KMS-11 (cell line): Measurements from ENCODE around the gene ACOXL.

Experiments
- H2AFZ ChIP-seq: fragments of 200-600 bp; sonication (generic); 2 replicates; pipeline ENCODE4 v1.6.1; 2016; ENCODE audit warnings: antibody characterized with exemption, mixed run types, low read depth
- H3K27ac ChIP-seq: fragments of 200-600 bp; sonication (generic); 2 replicates; pipeline ENCODE4 v1.6.1; 2016; ENCODE audit warnings: mild to moderate bottlenecking, mixed run types
- H3K27me3 ChIP-seq: fragments of 200-600 bp; sonication (generic); 2 replicates; pipeline ENCODE4 v1.6.1; 2017; ENCODE audit warnings: mild to moderate bottlenecking, low read depth, mixed run types, moderate library complexity; ENCODE audit not compliant: insufficient read depth
- H3K36me3 ChIP-seq: fragments of 200-600 bp; sonication (generic); 2 replicates; pipeline ENCODE4 v1.6.1; 2017; ENCODE audit warnings: mild to moderate bottlenecking, mixed run types; ENCODE audit not compliant: insufficient read depth
- H3K4me1 ChIP-seq: fragments of 200-600 bp; sonication (generic); 2 replicates; pipeline ENCODE4 v1.6.1; 2016; ENCODE audit warnings: mild to moderate bottlenecking, low read depth, mixed run types; ENCODE audit not compliant: poor library complexity, severe bottlenecking
- H3K4me2 ChIP-seq: fragments of 200-600 bp; sonication (generic); 2 replicates; pipeline ENCODE4 v1.7.0; 2016; ENCODE audit warnings: mild to moderate bottlenecking, mixed run types
- H3K4me3 ChIP-seq: fragments of 200-600 bp; sonication (generic); IDR thresholded peaks from 2 replicates; pipeline ENCODE4 v1.6.1; 2017; ENCODE audit warnings: low read depth, low read length, mixed read lengths; ENCODE audit not compliant: insufficient read depth
- H3K79me2 ChIP-seq: fragments of 200-600 bp; sonication (generic); 2 replicates; pipeline ENCODE4 v1.6.1; 2016; ENCODE audit warnings: low read depth, mixed run types; ENCODE audit not compliant: insufficient read depth
- H3K9ac ChIP-seq: fragments of 200-600 bp; sonication (generic); 2 replicates; pipeline ENCODE4 v1.6.1; 2016; ENCODE audit warnings: mild to moderate bottlenecking, mixed run types
- H4K20me1 ChIP-seq: fragments of 200-600 bp; sonication (generic); 2 replicates; pipeline ENCODE4 v1.6.1; 2016; ENCODE audit warnings: mild to moderate bottlenecking, mixed run types; ENCODE audit not compliant: insufficient read depth
- CTCF ChIP-seq: fragments of 200-600 bp; sonication (generic); conservative IDR thresholded peaks from 2 replicates; pipeline ENCODE4 v1.6.1; 2017; ENCODE audit warnings: low read depth, mild to moderate bottlenecking, antibody characterized with exemption, low read length, moderate library complexity, mixed read lengths

The ACOXL gene

GRCh38 chr2:111145951-111146350, 413.6 kb downstream of the ACOXL start:
- peaks cover 44% of the 10 kb centered on the region; the same call in 1 of the 2 replicates for H3K79me2 ChIP-seq
- no peak overlapping the region for H3K4me3 ChIP-seq
- H3K9ac ChIP-seq: no peak overlapping the region
- peak overlapping the region; percentile 51; the same call in 1 of the 2 replicates for H3K4me2 ChIP-seq
- no peaks in the 10 kb centered on the region for H3K36me3 ChIP-seq
- H4K20me1 ChIP-seq: peaks cover 6% of the 10 kb centered on the region
- no peak for TF ChIP-seq CTCF
- H3K4me1 ChIP-seq: peaks cover 80% of the 10 kb centered on the region
- no peak overlapping the region for H3K27ac ChIP-seq
- no peak overlapping the region for H2AFZ ChIP-seq
- no peaks in the 10 kb centered on the region for H3K27me3 ChIP-seq

- Histone ChIP-seq H3K4me2 (no peak overlapping the region; the same call in 1 of the 2 replicates), H3K9ac (no peak overlapping the region), H4K20me1 (peaks cover 6% of the 10 kb centered on the region; the same call in 1 of the 2 replicates), H3K36me3 (no peaks in the 10 kb centered on the region; the same call in 1 of the 2 replicates), H3K27ac (no peak overlapping the region), H3K4me1 (peaks cover 88% of the 10 kb centered on the region), H3K4me3 (no peak overlapping the region), H3K27me3 (no peaks in the 10 kb centered on the region), H2AFZ (no peak overlapping the region), H3K79me2 (peaks cover 67% of the 10 kb centered on the region; the same call in 1 of the 2 replicates)
- no peak for TF ChIP-seq CTCF
Observed at GRCh38 chr2:111148225-111148873, 416.0 kb downstream of the ACOXL start.

- Histone ChIP-seq H3K4me1 (peaks cover 88% of the 10 kb centered on the region), H2AFZ (no peak overlapping the region), H3K4me3 (no peak overlapping the region), H3K4me2 (no peak overlapping the region; the same call in 1 of the 2 replicates), H3K27me3 (no peaks in the 10 kb centered on the region), H4K20me1 (peaks cover 6% of the 10 kb centered on the region; the same call in 1 of the 2 replicates), H3K9ac (no peak overlapping the region), H3K36me3 (no peaks in the 10 kb centered on the region; the same call in 1 of the 2 replicates), H3K79me2 (peaks cover 72% of the 10 kb centered on the region; the same call in 1 of the 2 replicates), H3K27ac (no peak overlapping the region)
- no peak for TF ChIP-seq CTCF
Observed at GRCh38 chr2:111148925-111149324, 416.6 kb downstream of the ACOXL start.

GRCh38 chr2:111149882-111150455, 417.6 kb downstream of the ACOXL start:
- H3K9ac ChIP-seq: no peak overlapping the region
- H3K4me3 ChIP-seq: no peak overlapping the region
- H3K4me1 ChIP-seq: peaks cover 88% of the 10 kb centered on the region
- no peak overlapping the region for H3K4me2 ChIP-seq
- H3K79me2 ChIP-seq: peaks cover 74% of the 10 kb centered on the region; the same call in 1 of the 2 replicates
- no peak overlapping the region for H3K27ac ChIP-seq
- TF ChIP-seq CTCF: no peak
- H3K27me3 ChIP-seq: no peaks in the 10 kb centered on the region
- peaks cover 5% of the 10 kb centered on the region; the same call in 1 of the 2 replicates for H4K20me1 ChIP-seq
- H2AFZ ChIP-seq: no peak overlapping the region
- H3K36me3 ChIP-seq: no peaks in the 10 kb centered on the region; the same call in 1 of the 2 replicates
